HG03196 (cell line): ENCODE results near the gene CSPG5.
A peak's percentile ranks its signal among the peaks of the same experiment; 100 is the strongest.

ENCODE experiments used
- ATAC-seq: cut with Tn5 transposase; IDR thresholded peaks from one replicate; pipeline ENCODE4 v1.9.1; 2021; ENCODE audit not compliant: unreplicated experiment

The CSPG5 gene

GRCh38 chr3:47541583-47542108 is 37.0 kb downstream of the CSPG5 start:
- no peak for ATAC-seq

- no peak for ATAC-seq
These were observed 38.4 kb downstream of the CSPG5 start for GRCh38 chr3:47540281-47540680.

- no peak for ATAC-seq
These were observed 41.7 kb downstream of the CSPG5 start for GRCh38 chr3:47536967-47537366.

GRCh38 chr3:47536221-47536891 is 42.3 kb downstream of the CSPG5 start:
- no peak for ATAC-seq

GRCh38 chr3:47533996-47534454 is 44.6 kb downstream of the CSPG5 start:
- no peak for ATAC-seq

GRCh38 chr3:47533481-47533880 is 45.2 kb downstream of the CSPG5 start:
- ATAC-seq, result no peak

- ATAC-seq, result no peak
These were observed 50.5 kb downstream of the CSPG5 start for GRCh38 chr3:47527952-47528725.

GRCh38 chr3:47525617-47526016 is 53.0 kb downstream of the CSPG5 start:
- ATAC-seq, result no peak

- ATAC-seq, result no peak
These were observed 55.2 kb downstream of the CSPG5 start for GRCh38 chr3:47523310-47524073.

- no peak for ATAC-seq
These were observed 56.3 kb downstream of the CSPG5 start for GRCh38 chr3:47522082-47522987.

GRCh38 chr3:47520756-47521155 is 57.9 kb downstream of the CSPG5 start:
- no peak for ATAC-seq

GRCh38 chr3:47517937-47518336 is 60.7 kb downstream of the CSPG5 start:
- no peak for ATAC-seq

GRCh38 chr3:47515864-47516319 is 62.8 kb downstream of the CSPG5 start:
- no peak for ATAC-seq

- no peak for ATAC-seq
These were observed 63.6 kb downstream of the CSPG5 start for GRCh38 chr3:47515100-47515499.

GRCh38 chr3:47513125-47513929 is 65.3 kb downstream of the CSPG5 start, which contains the start of gene ELP6:
TSS of gene ELP6 (minus strand) at chr3:47513712. CDS start at chr3:47513590, 122 bp downstream.
- peak; percentile 95 for ATAC-seq

GRCh38 chr3:47512416-47513124 is 66.1 kb downstream of the CSPG5 start:
- ATAC-seq, result no peak
